Liver (tissue), 9 donors: ENCODE measurements around the gene MALT1. TPM values are rescaled to one million over a fixed set of nuclear protein-coding genes. Genes with fewer than 3 reads are reported as not detected.

Experiments used
- DNase-seq: peaks from one replicate; pipeline ENCODE4 v3.0.0-alpha.2; 2017; ENCODE audit warnings: low spot score
- H3K27ac ChIP-seq, 2 donors: one replicate each; pipeline ENCODE4 v1.7.0; 2013; ENCODE audit warnings: inconsistent platforms in 2 of 2, low read length in 2 of 2, control low read depth in 1 of 2, low read depth in 1 of 2, mild to moderate bottlenecking in 1 of 2
- H3K27me3 ChIP-seq, 4 donors: one replicate each; pipeline versions ENCODE4 v1.6.1 to v1.7.0; 2013; ENCODE audit warnings: low read length in 3 of 4, inconsistent platforms in 1 of 4, mild to moderate bottlenecking in 1 of 4, moderate library complexity in 1 of 4; ENCODE audit not compliant: control insufficient read depth in 4 of 4, insufficient read depth in 4 of 4
- H3K36me3 ChIP-seq, 4 donors: one replicate each; pipeline versions ENCODE4 v1.6.1 to v1.7.0; 2013; ENCODE audit warnings: low read length in 3 of 4, mild to moderate bottlenecking in 3 of 4, low read depth in 1 of 4, moderate library complexity in 1 of 4; ENCODE audit not compliant: control insufficient read depth in 4 of 4, insufficient read depth in 3 of 4
- H3K4me1 ChIP-seq, 4 donors: one replicate each; pipeline versions ENCODE4 v1.6.1 to v1.7.0; 2013; ENCODE audit warnings: low read length in 3 of 4, mild to moderate bottlenecking in 3 of 4, moderate library complexity in 1 of 4; ENCODE audit not compliant: control insufficient read depth in 4 of 4, insufficient read depth in 4 of 4
- H3K4me3 ChIP-seq, 3 donors: one replicate each; pipeline versions ENCODE4 v1.6.1 to v1.7.0; 2013; ENCODE audit warnings: low read length in 3 of 3, control low read depth in 1 of 3, low read depth in 1 of 3, mild to moderate bottlenecking in 1 of 3
- H3K9ac ChIP-seq, 2 donors: one replicate each; pipeline ENCODE4 v1.7.0; 2013; ENCODE audit warnings: low read length in 2 of 2, mild to moderate bottlenecking in 2 of 2, moderate library complexity in 2 of 2, control low read depth in 1 of 2, low read depth in 1 of 2
- H3K9me3 ChIP-seq, 4 donors: one replicate each; pipeline versions ENCODE4 v1.6.1 to v1.7.0; 2013; ENCODE audit warnings: low read length in 3 of 4; ENCODE audit not compliant: control insufficient read depth in 4 of 4
- EGR1 ChIP-seq, 2 donors: IDR thresholded peaks; 2 replicates each; pipeline ENCODE4 v1.6.1; 2016 to 2018; ENCODE audit warnings: antibody characterized with exemption in 2 of 2, low read depth in 2 of 2
- FOXA1 ChIP-seq: IDR thresholded peaks from 2 replicates; pipeline ENCODE4 v1.6.1; 2016; ENCODE audit warnings: antibody characterized with exemption
- HNF4A ChIP-seq, 2 donors: conservative IDR thresholded peaks; 2 replicates each; pipeline ENCODE4 v1.6.1; 2016; ENCODE audit warnings: antibody characterized with exemption in 2 of 2, mild to moderate bottlenecking in 2 of 2
- HNF4G ChIP-seq: IDR thresholded peaks from 2 replicates; pipeline ENCODE4 v1.6.1; 2016; ENCODE audit warnings: antibody characterized with exemption
- JUND ChIP-seq, 2 donors: IDR thresholded peaks; 2 replicates each; pipeline ENCODE4 v1.6.1; 2016; ENCODE audit warnings: antibody characterized with exemption in 2 of 2
- NR2F2 ChIP-seq: IDR thresholded peaks from 2 replicates; pipeline ENCODE4 v1.6.1; 2016; ENCODE audit warnings: antibody characterized with exemption
- RAD21 ChIP-seq, 2 donors: IDR thresholded peaks; 2 replicates each; pipeline ENCODE4 v1.6.1; 2016; ENCODE audit warnings: antibody characterized with exemption in 2 of 2, mild to moderate bottlenecking in 2 of 2
- REST ChIP-seq: IDR thresholded peaks from 2 replicates; pipeline ENCODE4 v1.6.1; 2016; ENCODE audit warnings: antibody characterized with exemption, mild to moderate bottlenecking
- SP1 ChIP-seq: IDR thresholded peaks from 2 replicates; pipeline ENCODE4 v1.6.1; 2018; ENCODE audit warnings: antibody characterized with exemption, mild to moderate bottlenecking
- TAF1 ChIP-seq: conservative IDR thresholded peaks from 2 replicates; pipeline ENCODE4 v1.6.1; 2016; ENCODE audit warnings: antibody characterized with exemption, mild to moderate bottlenecking
- YY1 ChIP-seq: IDR thresholded peaks from 2 replicates; pipeline ENCODE4 v1.6.1; 2016; ENCODE audit warnings: antibody characterized with exemption, mild to moderate bottlenecking
- WGBS: extraction: QIAGEN DNeasy Blood & Tissue Kit; methylation state at CpG from one replicate; pipeline ENCODE4 v1.1.7; 2013; 5-methylcytosine and 5-hydroxymethylcytosine counted together
- polyA plus RNA-seq, 2 donors: library from polyadenylated mRNA; stranded (reverse) in 1 of 2; unstranded in 1 of 2; fragments of 200-250 nt in 1 of 2; fragments of >200 nt in 1 of 2; fragmentation: Nextera tagmentation in 1 of 2; extraction: Ambion mirVana in 1 of 2; gene quantifications; one replicate each; pipeline versions ENCODE4 v1.2.1 to v1.2.3, GENCODE V29; 2013 to 2015
- total RNA-seq, 2 donors: library from RNA; depleted of rRNA; stranded (reverse); fragments of >200 nt; gene quantifications; one replicate each; pipeline ENCODE4 v1.2.3, GENCODE V29; 2014
- TF ChIP-seq, protein P1 (sequence below): fragments of 150-350 bp; IDR thresholded peaks from 2 replicates; pipeline ENCODE4 v1.5.1; 2017; ENCODE audit warnings: improper control_type of control experiment, low read depth, low read length; ENCODE audit not compliant: missing input control
- donor health status: healthy.
- donor health status: healthy.
- donor health status: healthy.
- donor health status: healthy.
- donor health status: healthy.

Gene MALT1
- total and polyA plus RNA-seq, 4 donors = 3.1 to 27.3 (median 6.4) TPM

DNA sequence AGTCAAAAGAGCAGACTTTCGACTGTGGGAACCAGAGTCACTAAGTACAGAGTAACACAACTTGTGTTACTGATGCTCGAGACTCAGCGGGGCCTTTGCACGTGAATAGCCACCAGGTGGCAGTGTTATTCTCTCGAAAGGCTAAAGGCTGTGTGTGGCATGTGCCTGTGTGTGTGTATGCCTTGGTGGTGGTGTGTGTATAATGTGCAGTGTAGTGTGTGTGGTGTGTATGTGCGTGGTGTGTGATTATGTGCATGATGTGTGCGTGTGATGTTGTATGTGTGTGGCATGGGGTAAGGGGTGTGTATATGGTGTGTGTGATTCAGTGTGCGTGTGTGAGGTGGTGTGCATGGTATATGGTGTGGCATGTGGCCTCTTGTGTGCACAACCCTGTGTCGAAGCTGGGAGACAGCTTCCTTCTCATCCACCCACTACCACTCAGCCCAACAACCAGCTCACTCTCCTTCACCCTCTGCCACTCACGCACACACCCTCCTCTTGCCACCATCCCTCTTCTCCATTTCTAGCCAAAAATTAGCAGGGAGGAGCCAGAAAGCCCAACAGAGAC lies 110.4 kb downstream of the MALT1 start:
- WGBS = 22% methylated on average over 10 of the region's 10 CpGs
- Histone ChIP-seq H3K4me3 (no peak overlapping the region), H3K9ac (no peak overlapping the region), H3K9me3 (no peaks in the 10 kb centered on the region), H3K36me3 (no peaks in the 10 kb centered on the region), H3K27ac (no peak overlapping the region), H3K27me3 (no peaks in the 10 kb centered on the region), H3K4me1 (no peaks in the 10 kb centered on the region)
- TF ChIP-seq REST (no peak), EGR1 (IDR thresholded peaks at IDR 0.05; ENCODE audit: low read depth in 2 of 2) (no peak), SP1 (no peak), HNF4A (conservative IDR thresholded peaks at IDR 0.05) (no peak), HNF4G (no peak), YY1 (no peak), JUND (IDR thresholded peaks at IDR 0.05) (no peak), RAD21 (IDR thresholded peaks at IDR 0.05) (peak; percentile 99 to 100), NR2F2 (no peak)
- TF ChIP-seq, protein P1, sequence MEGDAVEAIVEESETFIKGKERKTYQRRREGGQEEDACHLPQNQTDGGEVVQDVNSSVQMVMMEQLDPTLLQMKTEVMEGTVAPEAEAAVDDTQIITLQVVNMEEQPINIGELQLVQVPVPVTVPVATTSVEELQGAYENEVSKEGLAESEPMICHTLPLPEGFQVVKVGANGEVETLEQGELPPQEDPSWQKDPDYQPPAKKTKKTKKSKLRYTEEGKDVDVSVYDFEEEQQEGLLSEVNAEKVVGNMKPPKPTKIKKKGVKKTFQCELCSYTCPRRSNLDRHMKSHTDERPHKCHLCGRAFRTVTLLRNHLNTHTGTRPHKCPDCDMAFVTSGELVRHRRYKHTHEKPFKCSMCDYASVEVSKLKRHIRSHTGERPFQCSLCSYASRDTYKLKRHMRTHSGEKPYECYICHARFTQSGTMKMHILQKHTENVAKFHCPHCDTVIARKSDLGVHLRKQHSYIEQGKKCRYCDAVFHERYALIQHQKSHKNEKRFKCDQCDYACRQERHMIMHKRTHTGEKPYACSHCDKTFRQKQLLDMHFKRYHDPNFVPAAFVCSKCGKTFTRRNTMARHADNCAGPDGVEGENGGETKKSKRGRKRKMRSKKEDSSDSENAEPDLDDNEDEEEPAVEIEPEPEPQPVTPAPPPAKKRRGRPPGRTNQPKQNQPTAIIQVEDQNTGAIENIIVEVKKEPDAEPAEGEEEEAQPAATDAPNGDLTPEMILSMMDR = peak; percentile 91
- peak; percentile 62 for DNase-seq

DNA sequence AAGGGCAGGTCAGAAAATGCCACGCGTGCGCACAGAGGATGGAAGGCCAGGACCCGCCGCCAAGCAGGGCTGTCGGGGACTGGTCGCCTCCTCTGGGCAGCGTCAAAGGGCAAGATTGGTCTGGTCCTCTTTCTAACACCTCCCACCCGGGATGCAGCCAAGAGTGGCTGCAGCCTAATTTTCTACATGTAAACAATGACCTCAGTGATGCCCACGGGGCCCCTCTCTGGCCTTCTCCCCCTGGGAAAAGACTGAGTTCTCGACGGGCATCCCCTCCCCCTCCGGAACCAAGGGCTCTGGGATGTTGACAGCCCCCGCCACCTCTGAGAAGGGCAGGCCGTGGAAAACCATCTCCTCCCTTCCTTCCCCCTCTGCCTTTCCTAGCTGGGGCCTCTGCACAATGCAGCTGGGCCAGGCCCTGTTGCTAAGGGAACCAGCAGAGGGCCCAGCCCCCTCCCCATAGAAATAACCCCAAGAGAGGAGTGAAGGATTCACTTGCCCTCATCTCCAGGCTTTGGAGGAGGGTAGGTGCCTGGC lies 113.4 kb downstream of the MALT1 start:
- DNase-seq = no peak
- H3K27ac ChIP-seq = no peak overlapping the region
- H3K27me3 ChIP-seq = no peaks in the 10 kb centered on the region
- no peak overlapping the region for H3K9ac ChIP-seq
- H3K4me1 ChIP-seq = no peaks in the 10 kb centered on the region
- H3K9me3 ChIP-seq = no peaks in the 10 kb centered on the region
- TF ChIP-seq EGR1 (IDR thresholded peaks at IDR 0.05; ENCODE audit: low read depth in 2 of 2) (no peak), FOXA1 (no peak), NR2F2 (no peak), HNF4G (no peak), JUND (IDR thresholded peaks at IDR 0.05) (no peak), HNF4A (conservative IDR thresholded peaks at IDR 0.05) (no peak), REST (no peak), TAF1 (no peak)
- no peaks in the 10 kb centered on the region for H3K36me3 ChIP-seq
- H3K4me3 ChIP-seq = no peak overlapping the region
- 73% methylated on average over 15 of the region's 15 CpGs for WGBS
